ENCODE data around the gene CCL17. TPM values are rescaled to one million over a fixed set of nuclear protein-coding genes. Genes with fewer than 3 reads are reported as not detected.
A peak's percentile ranks its signal among the peaks of the same experiment; 100 is the strongest.

The CCL17 gene
- total RNA-seq, 1 experiment from 2014 or later, result not detected

GRCh38 chr16:57444711-57445110 is 40.1 kb downstream of the CCL17 start:
- POLR2A ChIA-PET (ENCODE audit: unreplicated experiment), result no interaction called here

DNA sequence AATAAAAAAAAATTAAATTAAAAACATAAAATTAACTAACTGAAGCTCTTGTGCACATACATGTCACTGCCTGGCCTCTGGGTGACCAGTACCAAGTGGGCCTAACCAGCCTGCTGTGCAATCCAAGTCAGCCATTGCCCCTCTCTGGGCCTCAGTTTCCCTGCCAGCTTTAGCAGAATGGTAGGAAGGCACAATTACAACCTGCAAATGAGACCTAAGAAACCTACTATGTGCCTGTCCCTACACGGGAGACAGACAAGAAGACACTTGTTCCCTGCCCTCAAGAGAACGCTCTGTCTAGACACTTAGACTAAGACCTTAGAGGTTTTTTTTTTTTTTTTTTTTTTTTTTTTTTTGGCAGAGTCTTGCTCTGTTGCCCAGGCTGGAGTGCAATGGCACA is 40.9 kb downstream of the CCL17 start:
- H2AFZ ChIP-seq, result no peak overlapping the region
- no peak overlapping the region for H3K27ac ChIP-seq
- POLR2A ChIA-PET (ENCODE audit: unreplicated experiment), result no interaction called here
- TF ChIP-seq EZH2 (IDR thresholded peaks at IDR 0.05; ENCODE audit: low read depth), result no peak
- TF ChIP-seq, protein P1, sequence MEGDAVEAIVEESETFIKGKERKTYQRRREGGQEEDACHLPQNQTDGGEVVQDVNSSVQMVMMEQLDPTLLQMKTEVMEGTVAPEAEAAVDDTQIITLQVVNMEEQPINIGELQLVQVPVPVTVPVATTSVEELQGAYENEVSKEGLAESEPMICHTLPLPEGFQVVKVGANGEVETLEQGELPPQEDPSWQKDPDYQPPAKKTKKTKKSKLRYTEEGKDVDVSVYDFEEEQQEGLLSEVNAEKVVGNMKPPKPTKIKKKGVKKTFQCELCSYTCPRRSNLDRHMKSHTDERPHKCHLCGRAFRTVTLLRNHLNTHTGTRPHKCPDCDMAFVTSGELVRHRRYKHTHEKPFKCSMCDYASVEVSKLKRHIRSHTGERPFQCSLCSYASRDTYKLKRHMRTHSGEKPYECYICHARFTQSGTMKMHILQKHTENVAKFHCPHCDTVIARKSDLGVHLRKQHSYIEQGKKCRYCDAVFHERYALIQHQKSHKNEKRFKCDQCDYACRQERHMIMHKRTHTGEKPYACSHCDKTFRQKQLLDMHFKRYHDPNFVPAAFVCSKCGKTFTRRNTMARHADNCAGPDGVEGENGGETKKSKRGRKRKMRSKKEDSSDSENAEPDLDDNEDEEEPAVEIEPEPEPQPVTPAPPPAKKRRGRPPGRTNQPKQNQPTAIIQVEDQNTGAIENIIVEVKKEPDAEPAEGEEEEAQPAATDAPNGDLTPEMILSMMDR (conservative IDR thresholded peaks at IDR 0.05), result no peak
- H3K9me3 ChIP-seq (ENCODE audit: insufficient read depth, low read depth), result peaks cover 5% of the 10 kb centered on the region; the same call in 1 of the 2 replicates
- no peak overlapping the region for H3K4me2 ChIP-seq
- no peak for DNase-seq
- H3K36me3 ChIP-seq (ENCODE audit: low read depth), result 0 out of 2 replicates have a peak, but pooled peaks cover 9% of the 10 kb centered on the region
- H3F3A ChIP-seq (ENCODE audit: insufficient read depth, low read depth), result no peaks in the 10 kb centered on the region
- peaks cover 53% of the 10 kb centered on the region for H3K79me2 ChIP-seq (ENCODE audit: low read depth)
- CTCF ChIA-PET, result no interaction called here
- no peak overlapping the region for H3K4me3 ChIP-seq
- BruUV-seq (replicated peaks), result no TSS peak
- intact Hi-C loops (cut with micrococcal nuclease; ENCODE audit: unreplicated experiment), result no loop called here
- H3K27me3 ChIP-seq (ENCODE audit: insufficient read depth, low read depth), result no peaks in the 10 kb centered on the region
- H3K4me1 ChIP-seq (replicated peaks; ENCODE audit: insufficient read depth), result peaks cover 14% of the 10 kb centered on the region
- no peaks in the 10 kb centered on the region for H4K20me1 ChIP-seq (ENCODE audit: insufficient read depth)
- H3K9me2 ChIP-seq (ENCODE audit: insufficient read depth), result no peaks in the 10 kb centered on the region

More at GRCh38 chr16:57444711-57445110, 40.1 kb downstream of the CCL17 start:
- H3F3A ChIP-seq (ENCODE audit: insufficient read depth, low read depth), result no peaks in the 10 kb centered on the region
- CTCF ChIA-PET, result interaction anchor here (0.6 kb wide), 1 partner anchor 37 kb away, joined by 3 read pairs; no protein-coding TSS in a partner anchor
- no TSS peak for BruUV-seq (replicated peaks)
- H4K20me1 ChIP-seq (ENCODE audit: insufficient read depth), result no peaks in the 10 kb centered on the region
- peaks cover 53% of the 10 kb centered on the region for H3K79me2 ChIP-seq (ENCODE audit: low read depth)
- H3K4me1 ChIP-seq (replicated peaks; ENCODE audit: insufficient read depth), result peaks cover 14% of the 10 kb centered on the region
- TF ChIP-seq, protein P1 (conservative IDR thresholded peaks at IDR 0.05), result no peak
- TF ChIP-seq EZH2 (IDR thresholded peaks at IDR 0.05; ENCODE audit: low read depth), result no peak
- no peak overlapping the region for H3K27ac ChIP-seq
- H3K9me2 ChIP-seq (ENCODE audit: insufficient read depth), result no peaks in the 10 kb centered on the region
- DNase-seq, result no peak
- no peak overlapping the region for H3K4me2 ChIP-seq
- H3K36me3 ChIP-seq (ENCODE audit: low read depth), result peaks cover 13% of the 10 kb centered on the region; the same call in 1 of the 2 replicates
- H2AFZ ChIP-seq, result no peak overlapping the region
- H3K27me3 ChIP-seq (ENCODE audit: insufficient read depth, low read depth), result no peaks in the 10 kb centered on the region
- H3K4me3 ChIP-seq, result no peak overlapping the region
- peaks cover 5% of the 10 kb centered on the region; the same call in 1 of the 2 replicates for H3K9me3 ChIP-seq (ENCODE audit: insufficient read depth, low read depth)
- intact Hi-C loops (cut with micrococcal nuclease; ENCODE audit: unreplicated experiment), result no loop called here

DNA sequence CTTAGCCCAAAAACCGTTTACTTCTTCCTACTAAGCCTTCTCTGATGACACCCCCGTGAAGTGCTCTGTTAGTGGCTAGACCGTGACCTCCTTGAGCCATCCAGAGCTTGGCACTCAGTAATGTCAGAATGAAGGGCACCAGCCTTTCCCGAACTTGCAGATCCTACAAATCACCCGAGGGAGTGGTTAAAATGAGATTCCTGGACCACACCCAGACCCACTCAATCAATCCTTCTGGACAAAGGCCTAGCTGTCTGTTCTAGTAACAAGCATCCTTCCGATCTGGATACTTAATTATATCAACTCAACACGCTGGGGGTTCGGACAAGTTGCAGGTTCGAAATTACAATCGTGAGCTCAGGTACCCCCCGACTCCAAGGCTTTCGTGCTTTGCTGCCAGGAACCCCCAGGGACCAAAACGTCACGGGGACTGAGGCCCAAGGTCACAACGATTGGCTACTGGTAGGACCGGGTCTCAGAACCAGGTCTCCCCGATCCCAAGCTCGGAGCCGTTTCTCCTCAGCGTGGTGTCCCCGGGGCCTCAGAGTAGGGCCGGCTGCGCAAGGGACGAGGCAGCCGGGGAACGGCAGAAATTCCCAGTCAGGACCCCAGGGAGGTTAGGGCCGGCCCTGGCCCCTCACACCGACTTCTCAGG is 42.1 kb downstream of the CCL17 start:
- peak; percentile 7 to 46 for DNase-seq
- Histone ChIP-seq H3F3A (ENCODE audit: insufficient read depth, low read depth) (no peaks in the 10 kb centered on the region), H3K27ac (peak overlapping the region; percentile 42), H3K9me2 (ENCODE audit: insufficient read depth) (no peaks in the 10 kb centered on the region), H3K36me3 (ENCODE audit: low read depth) (peaks cover 2% of the 10 kb centered on the region; the same call in 1 of the 2 replicates), H3K79me2 (ENCODE audit: low read depth) (peaks cover 53% of the 10 kb centered on the region), H2AFZ (peak overlapping the region; percentile 88), H3K4me1 (replicated peaks; ENCODE audit: insufficient read depth) (peaks cover 14% of the 10 kb centered on the region), H4K20me1 (ENCODE audit: insufficient read depth) (no peaks in the 10 kb centered on the region), H3K4me2 (peak overlapping the region; percentile 88), H3K4me3 (peak overlapping the region; percentile 87), H3K27me3 (ENCODE audit: insufficient read depth, low read depth) (no peaks in the 10 kb centered on the region), H3K9me3 (ENCODE audit: insufficient read depth, low read depth) (no peaks in the 10 kb centered on the region)
- intact Hi-C loops (cut with micrococcal nuclease; ENCODE audit: unreplicated experiment), result no loop called here
- ChIA-PET POLR2A (ENCODE audit: unreplicated experiment) (interaction anchor here (0.7 to 1.0 kb wide), 3 partner anchors 16 to 1289 kb away, joined by 5 to 6 read pairs (median 5); partner anchors contain the start of gene POLR2C), CTCF (interaction anchor here (0.9 kb wide), 1 partner anchor 16 kb away, joined by 4 read pairs; the partner anchor contains the start of gene POLR2C)
- BruUV-seq (replicated peaks), result TSS peak; percentile 69
- TF ChIP-seq EZH2 (IDR thresholded peaks at IDR 0.05; ENCODE audit: low read depth), result no peak
- TF ChIP-seq, protein P1 (conservative IDR thresholded peaks at IDR 0.05), result 0 out of 2 replicates have a peak, but pooled peaks have one; percentile 16

All from PC-9 (cell line).